Muscle of back (tissue), 11 donors: Measurements from ENCODE around the gene MGMT. TPM values are rescaled to one million over a fixed set of nuclear protein-coding genes. Genes with fewer than 3 reads are reported as not detected.

Experiments
- DNase-seq, 3 donors: peaks; one replicate each; pipeline versions ENCODE4 v3.0.0 to v3.0.0-alpha.2; 2013
- polyA plus RNA-seq, 10 donors: library from polyadenylated mRNA; unstranded; fragments of 120-200 nt; gene quantifications; one replicate each; pipeline ENCODE4 v1.2.1, GENCODE V29; 2013; ENCODE audit not compliant: insufficient read length in 10 of 10

The MGMT gene
- polyA plus RNA-seq, 10 donors: 10.7 to 19.2 (median 13.8) TPM

DNA sequence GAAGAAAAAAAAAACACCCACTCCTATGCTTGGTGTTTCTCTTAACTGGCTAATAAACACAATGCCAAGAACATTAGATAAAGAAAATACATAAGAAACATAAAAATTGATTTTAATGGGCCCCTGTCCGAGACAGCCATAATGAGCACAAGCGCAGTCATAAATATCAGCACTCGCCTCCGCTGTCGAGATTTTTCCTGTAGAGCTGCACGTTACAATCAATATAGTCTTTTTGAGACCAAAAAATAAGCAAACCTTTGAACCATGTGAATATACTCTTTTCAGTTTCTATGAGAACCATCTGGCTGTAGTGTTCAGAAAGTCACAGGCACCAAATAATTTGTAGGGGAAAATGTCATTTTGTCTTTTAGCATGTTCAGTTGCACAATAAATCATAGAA, 70.1 kb downstream of the MGMT start:
- no peak for DNase-seq

DNA sequence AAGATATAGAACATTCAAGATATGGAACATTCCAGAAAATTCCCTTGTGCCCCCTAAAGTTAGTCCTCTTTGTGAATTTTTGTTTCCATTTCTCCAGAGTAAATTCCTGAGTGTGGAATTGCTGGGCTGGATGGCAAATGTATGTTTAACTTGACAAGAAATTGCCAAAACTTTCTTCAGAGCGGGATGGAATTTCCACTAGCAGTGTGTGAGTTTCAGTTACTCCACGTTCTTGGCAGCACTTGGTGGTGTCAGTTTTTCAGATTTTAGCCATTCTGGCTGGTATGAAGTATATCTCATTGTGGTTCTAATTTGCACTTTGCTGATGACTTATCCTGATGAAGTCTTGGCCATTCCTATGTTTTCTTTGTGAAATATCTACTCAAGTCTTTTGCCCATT, 71.2 kb downstream of the MGMT start:
- DNase-seq: no peak

DNA sequence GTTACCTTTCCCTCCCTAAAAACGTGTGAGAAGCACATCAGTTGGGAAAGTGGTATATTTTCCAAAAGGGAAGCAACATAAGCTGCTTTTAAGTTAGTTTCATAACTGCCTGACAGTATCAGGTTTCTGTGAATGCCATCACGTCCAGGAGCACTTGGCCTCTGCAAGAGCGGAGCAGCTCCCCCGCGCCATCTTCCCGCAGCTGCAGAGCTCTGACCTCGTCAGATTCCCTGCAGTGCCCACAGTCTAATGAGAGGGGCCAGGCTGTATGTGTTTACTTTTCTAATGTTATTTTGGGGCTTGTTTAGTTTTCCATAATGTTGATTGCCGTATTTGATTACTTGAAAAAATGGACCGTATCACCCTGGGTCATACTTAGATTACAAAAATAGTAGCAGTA, 74.2 kb downstream of the MGMT start:
- peak; percentile 29 to 70 (median 42) for DNase-seq

DNA sequence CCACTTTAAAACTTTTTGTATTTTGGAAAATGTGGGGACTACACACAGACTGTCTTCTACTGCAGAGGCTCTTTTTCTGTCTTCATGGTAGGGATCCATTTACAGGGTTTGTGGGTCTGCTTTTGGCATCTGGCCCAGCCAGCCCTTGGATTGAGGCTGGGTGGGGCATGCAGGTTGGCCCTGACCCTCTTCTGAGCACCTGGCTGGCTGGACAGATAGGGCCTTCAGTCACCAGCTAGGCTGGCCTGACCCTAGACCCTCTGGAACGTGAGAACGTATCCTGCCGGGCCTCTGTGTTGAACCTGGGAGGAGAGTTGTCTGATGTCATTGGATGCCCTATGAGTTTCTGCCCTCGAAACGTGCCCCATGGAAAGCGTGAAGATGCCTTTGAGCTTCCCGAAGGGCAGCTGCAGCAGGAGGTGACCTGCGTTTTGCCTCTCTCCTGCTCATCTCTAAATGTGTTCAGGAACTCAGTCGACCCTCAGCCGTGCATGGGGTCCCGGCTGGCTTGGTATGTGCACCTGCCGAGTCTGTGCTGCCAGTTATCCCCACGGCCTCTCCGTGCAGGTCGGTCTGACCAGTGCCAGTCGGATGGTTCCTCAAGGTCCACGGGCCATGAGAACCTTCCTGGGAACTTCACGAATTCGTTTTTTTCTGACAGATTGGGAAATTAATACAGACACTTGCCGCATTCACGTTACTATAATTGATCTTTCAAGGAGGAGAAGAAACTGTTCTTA, 74.9 kb downstream of the MGMT start:
- DNase-seq: no peak

DNA sequence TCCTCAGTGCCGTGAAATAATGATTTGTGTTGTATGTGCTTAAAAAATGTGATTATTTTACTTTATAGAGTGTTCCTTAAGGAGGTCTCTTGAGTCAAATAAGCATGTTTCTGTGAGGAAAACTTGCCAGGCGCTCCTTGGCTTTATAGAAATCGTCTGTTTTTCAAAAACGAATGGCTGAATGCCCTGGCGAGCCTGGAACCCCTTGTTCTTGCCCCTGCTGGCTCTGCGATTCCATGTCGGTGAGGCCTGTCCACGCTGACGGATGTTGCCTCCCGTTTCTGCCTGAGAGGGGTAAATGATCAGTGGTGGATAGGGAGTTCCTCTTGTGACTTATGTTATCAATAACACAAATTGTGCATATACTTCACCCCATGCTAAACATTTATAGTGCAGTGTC, 75.5 kb downstream of the MGMT start:
- peak in 1 of 3 donors; percentile 34 for DNase-seq

DNA sequence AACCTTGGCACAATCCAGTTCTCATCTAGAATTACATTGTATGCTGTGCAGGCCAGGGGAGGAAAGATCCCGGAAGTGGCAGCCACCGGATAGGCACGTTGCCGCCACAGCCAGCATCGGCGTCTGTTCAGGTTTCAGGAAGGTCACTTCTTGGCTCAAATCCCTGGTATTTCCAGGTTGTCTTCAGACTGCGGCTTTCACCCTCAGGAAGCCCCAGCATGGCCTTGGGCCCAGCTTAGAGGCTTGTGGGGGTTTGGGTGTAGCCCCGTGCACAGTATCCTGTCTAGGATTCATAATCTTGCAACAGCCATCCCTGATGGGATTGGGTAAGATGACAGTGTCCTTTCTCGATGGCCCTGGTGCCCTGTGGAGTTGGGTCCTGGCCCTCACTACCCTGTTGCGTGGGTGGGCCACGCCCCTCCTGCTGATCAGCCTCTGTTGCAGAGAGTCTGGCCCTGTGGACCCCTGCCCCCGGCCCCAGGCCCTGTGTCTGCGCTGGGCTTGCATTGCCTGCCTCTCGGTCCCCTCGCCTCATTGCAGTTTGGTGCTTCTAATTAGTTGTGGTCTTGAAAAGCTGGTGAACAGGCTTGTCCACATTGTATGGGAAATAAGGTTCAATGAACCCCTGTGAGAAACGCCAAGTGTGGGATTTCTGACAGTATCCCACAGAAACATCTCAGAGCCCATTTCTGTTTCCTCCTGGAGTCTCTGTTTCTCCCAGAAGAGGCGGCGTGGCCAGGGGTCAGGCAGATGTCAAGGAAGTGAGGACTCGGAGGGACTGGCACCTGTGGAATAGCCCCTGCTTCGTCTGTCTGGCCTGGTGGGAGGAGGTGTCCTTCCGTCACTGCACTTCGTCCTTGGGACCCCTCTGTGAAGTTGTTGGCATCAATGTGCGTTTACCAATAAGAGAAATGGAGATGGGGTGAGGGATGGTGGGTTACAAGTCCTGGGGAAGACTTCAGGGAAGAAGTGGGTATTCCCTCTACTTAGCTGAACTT, 77.5 kb downstream of the MGMT start:
- no peak for DNase-seq

DNA sequence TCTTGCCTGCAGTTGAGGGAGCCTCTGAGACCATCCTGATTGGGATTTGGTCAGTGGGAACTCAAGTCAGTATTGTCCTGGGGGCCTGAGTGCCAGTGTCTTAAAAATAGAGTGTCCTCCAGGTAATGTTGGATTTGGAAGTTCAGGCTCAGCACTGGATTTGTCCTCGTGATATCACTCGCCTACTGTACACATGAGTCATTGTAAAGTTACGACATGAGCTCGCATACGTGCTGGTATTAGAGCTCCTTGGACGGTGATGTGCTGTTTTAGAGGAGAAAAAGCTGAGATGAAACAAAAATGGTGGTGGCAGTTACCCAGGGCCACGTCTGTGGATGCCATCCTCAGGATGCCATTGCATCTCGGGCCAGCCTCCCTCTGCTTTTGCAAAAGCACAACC, 78.2 kb downstream of the MGMT start:
- DNase-seq: no peak

DNA sequence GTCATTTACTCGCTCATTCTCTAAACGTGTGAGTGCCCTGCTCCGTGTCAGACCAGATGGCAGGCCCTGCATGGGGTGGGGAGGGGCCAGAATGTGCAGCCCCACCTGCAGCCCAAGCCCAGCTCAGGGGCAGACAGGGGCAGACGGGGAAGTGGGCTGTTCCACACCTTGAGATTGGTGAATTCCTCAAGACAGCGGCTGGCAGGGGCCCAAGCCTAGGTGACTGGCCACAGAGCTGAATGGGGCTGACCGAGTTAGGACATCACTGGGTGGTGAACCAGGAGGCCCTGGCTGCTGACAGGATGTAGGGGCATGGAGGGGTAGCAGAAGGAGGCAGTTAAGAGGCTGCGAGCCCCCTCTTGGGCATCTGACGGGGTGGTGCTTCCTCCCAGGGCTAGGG, 79.1 kb downstream of the MGMT start:
- no peak for DNase-seq

DNA sequence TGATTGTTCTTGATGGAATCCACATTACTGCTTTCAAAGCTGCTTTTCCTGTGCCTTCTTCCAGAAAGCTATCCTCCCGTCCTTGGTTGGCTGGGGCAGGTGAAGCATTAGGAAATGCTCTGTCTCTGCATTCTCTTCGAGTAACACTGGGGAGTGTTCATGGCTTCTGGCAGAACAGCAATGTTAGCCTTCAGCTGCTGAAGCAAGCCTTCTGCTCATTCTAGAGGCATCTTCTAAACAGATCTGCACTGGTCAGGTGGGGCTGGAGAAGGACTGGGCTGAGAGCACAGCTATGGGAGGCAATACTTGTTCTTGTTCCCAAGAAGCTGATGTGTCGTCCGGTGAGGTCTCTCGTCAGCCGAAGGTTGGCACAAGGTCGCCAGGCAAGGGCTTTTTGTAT, 80.6 kb downstream of the MGMT start:
- no peak for DNase-seq

DNA sequence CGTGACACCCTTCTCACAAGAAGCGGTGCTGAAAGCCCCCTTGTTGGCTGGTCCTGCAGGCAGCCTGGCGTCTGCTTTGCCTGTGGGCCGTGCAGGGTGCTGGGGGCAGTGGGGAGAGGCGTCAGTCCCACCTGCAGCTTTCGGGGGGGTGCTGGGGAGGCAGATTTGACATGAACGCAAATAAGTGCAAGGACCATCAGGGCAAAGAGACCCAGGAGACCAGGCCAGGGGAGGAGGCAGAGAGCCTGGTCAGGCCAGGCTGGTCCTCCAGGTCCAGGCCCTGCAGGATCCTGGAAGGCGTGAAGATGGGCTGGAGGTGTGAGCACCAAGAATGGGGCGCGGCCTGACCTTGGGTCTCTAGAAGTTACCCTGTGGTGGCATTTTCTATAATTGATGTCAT, 81.6 kb downstream of the MGMT start:
- no peak for DNase-seq

DNA sequence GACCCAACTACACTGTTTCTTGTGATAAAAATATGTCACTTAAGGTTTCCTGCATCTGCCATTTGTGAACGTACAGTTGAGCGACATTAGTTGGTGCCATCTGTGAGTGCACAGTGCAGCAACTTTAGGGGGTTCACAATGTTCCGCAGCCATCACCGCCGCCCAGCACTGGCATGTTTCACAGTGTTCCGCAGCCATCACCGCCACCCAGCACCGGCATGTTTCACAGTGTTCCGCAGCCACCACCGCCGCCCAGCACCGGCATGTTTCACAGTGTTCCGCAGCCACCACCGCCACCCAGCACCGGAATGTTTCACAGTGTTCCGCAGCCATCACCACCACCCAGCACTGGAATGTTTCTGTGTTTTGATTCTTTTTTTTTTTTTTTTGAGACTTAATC, 83.0 kb downstream of the MGMT start:
- DNase-seq: no peak

DNA sequence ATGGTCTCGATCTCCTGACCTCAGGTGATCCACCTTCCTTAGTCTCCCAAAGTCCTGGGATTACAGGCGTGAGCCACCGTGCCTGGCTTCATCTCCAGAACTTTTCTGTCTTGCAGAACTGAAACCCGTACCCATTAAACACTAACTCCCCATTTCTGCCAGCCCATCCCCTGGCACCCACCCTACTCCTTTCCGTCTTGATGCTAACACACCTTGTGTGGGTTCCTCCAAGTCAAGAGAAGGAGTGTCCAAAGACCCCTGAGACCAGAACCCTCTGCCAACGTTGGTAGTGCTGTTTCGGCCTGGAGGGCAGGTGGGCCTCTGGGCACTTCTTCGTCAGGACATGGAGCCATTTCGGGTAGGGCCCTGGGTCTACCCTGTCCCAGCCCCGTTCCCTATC, 83.6 kb downstream of the MGMT start:
- DNase-seq: no peak

DNA sequence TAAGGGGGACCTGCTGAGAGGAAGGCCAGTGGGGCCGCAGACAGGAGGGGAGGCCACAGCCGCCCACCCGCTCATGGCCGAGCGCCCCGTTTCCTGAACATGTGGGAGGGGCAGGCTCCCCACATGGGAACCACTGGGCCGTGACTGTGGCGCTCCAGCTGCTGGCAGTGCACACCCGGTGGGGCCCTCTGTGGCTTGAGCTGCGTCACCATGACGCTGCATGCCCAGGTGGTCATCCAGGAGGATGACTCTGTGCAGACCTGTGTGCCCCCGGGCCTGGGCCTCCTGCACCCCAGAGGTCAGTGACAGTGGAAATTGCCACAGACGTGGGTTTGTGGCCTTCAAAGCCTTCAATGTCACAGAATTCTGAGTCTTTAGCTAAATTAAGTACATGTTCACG, 85.1 kb downstream of the MGMT start:
- no peak for DNase-seq

DNA sequence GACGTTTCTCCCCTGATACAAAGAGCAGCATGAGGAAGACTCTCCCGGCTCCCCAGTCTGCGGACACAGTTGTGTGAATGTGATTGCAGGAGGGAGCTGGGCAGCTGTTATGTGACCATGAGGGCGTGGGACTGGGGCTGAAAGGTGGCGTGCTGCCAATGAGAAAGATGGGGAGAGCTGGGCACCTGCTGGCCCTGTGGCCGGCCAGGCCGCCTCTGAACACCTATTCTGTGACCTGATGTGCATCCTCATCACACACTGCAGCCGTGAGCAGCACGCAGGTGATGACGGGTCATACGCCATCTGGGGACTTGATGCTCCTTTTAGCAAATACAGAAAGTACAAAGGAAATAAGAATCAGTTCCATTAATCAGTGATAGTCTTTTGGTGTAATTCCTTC, 86.9 kb downstream of the MGMT start:
- no peak for DNase-seq

DNA sequence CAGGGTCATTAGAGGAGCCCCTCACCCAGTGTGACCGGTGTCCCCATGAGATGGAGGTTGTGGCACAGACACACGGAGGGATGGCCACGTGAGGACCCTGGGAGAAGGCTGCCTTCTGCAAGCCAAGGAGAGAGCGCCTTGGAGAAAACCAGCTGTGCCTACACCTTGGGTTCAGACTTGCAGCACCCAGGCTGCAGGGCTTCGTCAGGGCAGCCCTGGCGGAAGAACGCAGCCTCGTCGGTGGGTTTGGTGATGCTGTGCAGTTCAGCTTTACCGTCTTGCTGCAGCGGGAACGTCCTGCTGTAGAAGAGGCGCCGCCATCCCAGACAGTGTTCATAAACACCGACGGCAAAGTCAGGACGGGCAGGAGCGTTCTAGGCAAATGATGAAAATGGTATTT, 89.3 kb downstream of the MGMT start:
- no peak for DNase-seq

DNA sequence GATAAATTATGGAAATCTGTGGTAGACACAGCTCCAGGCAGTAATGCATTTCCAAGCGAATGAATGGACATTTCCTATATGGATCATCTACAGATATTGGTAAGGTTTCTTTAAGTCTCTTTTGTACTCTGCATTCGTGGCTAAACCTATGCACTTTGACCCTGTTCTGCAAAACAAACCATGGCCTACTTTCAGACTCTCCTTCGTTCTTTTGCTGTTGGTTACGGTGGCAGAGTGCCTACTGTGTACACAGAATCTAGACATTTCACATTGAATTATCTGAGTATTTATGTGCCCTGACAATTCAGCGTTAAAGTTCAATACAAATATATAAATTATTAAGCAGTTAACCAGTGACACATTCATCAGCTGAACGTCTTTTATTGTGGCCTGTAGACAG, 93.3 kb downstream of the MGMT start:
- DNase-seq: no peak

DNA sequence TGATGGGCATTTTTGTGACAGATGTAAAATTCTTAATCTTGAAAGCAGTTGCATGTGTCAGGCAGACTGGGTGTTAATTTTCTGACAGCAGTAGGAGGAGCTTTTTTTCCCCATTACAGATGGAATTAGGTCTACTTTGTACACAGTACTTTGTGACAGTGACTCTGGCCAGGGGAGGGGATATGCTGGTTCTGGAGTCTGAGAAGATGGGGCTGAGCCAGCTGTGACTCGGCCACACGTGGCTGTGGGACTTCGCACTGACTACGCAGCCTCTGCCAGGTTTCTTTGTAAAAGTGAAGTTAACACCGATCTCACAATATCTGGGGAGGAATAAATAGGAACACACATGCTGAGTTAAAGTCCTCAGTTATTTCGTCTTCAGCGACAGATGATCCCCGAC, 95.4 kb downstream of the MGMT start:
- DNase-seq: no peak

DNA sequence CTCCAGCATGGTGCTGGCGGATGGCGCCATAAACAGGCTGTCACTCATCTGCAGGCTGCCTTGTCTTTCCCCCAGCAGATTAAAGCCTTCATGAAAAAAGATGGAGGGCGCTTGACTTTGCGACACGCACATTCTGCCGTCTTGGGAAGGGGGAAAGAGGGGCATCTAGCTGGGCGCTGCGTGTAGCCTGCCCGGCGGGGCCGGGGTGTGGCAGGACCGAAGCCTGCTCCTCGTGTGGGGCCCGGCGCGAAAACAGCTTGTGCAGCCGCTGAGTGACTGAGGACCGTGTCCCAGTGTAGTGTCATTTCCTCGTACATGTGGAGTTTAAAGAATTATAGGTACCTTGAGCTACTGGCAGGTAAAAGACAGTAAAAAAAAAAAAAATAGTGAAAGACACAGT, 97.9 kb downstream of the MGMT start:
- no peak for DNase-seq

DNA sequence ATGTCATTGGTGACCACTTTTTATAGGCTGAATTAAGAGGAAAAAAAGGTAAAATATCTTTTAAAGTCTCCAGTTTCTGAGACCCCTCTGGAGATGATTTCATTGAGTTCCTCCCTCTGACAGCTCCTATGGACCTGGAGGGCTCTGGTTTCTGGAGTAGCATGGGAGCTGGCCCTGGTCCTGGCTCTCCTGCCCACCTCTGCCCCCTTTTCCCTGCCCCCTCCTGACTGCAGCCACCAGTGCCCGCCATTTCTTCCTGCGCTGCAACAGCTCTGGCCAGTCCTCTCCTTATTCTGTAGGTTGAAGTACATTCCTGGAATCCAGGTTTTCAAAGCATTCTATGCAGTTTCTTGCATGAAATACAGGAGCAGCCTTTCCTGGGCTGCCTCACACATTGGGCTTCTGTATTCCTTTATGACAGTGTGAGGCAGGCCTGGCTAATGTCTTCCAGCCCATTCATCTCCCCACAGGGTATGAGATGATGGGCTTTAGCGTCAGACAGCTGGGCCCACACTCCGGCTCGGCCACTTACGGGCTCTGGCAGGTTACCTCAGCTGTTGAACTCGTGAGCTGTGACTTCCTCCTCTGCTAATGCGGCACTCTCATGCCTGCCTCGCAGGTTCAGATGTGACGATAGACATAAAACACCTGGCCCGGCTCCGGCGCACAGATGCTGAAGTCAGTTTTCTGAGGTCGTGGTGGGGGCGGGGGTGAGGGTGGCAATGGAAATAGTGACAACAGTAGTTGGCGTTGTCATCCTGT, 101.7 kb downstream of the MGMT start:
- peak in 2 of 3 donors; percentile 2 to 12 for DNase-seq

DNA sequence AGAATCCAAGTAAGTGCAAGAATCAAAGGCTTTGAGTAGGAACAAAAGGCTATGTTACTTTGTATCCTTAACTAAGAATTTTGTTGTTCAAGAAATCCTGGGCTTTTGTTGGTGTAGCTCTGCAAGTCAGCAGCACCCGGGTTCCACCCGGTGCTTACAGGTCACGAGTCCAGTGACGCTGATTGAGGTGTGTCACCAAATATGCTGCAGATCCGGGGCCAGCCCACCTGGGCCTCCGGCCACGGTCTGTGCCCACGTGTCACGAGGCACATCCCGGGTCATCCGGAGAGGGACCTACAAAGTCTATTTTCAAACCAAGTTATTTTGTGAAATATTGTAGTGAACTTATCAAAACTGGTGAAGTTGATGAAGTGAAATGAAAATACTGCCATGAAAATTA, 103.1 kb downstream of the MGMT start:
- DNase-seq: no peak

DNA sequence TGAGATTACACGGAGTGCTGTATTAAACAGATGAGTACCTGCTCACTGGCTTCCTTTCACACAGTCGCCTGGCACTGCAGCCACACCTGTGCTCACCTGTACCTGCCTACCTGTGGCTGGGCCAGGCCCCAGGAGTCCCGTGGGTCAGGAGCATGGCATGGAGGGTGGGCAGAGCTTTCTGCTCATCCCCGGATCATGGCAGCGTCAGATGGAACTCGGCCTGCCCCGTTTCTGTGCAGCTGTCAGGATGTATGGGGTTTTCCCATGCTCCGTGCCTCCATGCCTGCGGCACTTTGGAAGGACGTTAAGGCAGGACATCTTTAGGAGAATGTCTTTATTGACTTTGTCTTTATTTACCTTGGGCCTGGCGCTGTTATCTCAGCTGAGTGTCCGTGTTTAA, 112.2 kb downstream of the MGMT start:
- no peak for DNase-seq

DNA sequence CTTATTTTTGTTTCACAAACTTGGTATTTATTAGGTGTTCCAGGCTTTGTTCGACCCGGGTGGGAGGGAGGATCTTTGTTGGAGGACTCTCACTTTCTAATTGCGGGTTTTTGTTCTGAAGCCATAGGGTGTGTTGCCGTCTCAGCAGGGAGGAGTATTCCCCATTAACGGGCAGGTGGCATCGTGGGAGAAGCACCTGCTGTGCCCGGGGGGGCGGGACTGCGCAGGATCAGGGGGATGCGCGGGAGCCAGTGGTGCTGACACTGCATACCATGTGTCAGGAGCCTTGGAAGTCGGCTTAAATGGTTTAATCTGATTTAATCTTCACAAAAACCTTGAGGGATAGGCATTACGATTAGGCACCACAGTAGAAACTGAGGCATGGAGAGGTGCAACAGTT, 113.0 kb downstream of the MGMT start:
- DNase-seq: no peak
